B cell (primary cell): Measurements from ENCODE around the gene RANBP3L. TPM values are rescaled to one million over a fixed set of nuclear protein-coding genes. Genes with fewer than 3 reads are reported as not detected.

ENCODE experiments used
- ATAC-seq: fragments of 200-7000 bp; cut with Tn5 transposase; one replicate; pipeline ENCODE4 v1.10.0; 2021; ENCODE audit warnings: low read depth, mild to moderate bottlenecking, moderate number of reproducible peaks, moderate library complexity
- CTCF ChIA-PET: fragments of 350-600 bp; sonication (Branson Sonifier 250); formaldehyde crosslinking; loops from one replicate; lab custom pipeline; 2021; ENCODE audit warnings: antibody characterized with exemption, inconsistent platforms; lab: Charles Lee
- POLR2A ChIA-PET: fragments of 350-600 bp; sonication (Branson Sonifier 250); formaldehyde crosslinking; loops from one replicate; lab custom pipeline; 2021; ENCODE audit warnings: antibody characterized with exemption; lab: Charles Lee
- DNase-seq: peaks from one replicate; pipeline ENCODE4 v3.0.0; 2013
- H2AFZ ChIP-seq: 2 replicates; pipeline ENCODE4 v1.6.1; 2012; ENCODE audit warnings: mild to moderate bottlenecking, low read depth, low read length; ENCODE audit not compliant: insufficient read depth, poor library complexity, severe bottlenecking
- H3K27ac ChIP-seq, 2 donors: 1 replicate in 1 of 2; 2 replicates in 1 of 2; pipeline ENCODE4 v1.5.1; 2012 to 2013; ENCODE audit warnings: low read length in 2 of 2, mild to moderate bottlenecking in 2 of 2, moderate library complexity in 1 of 2
- H3K27me3 ChIP-seq, 4 experiments: fragments of 200-600 bp in 1 of 4; sonication (generic) in 1 of 4; replicated peaks in 1 of 4; 1 replicate in 2 of 4; 2 replicates in 2 of 4; pipeline versions ENCODE4 v1.6.1 to v1.7.0; 2013 to 2016; ENCODE audit warnings: low read length in 3 of 4, mild to moderate bottlenecking in 2 of 4, mixed read lengths in 1 of 4, moderate library complexity in 1 of 4; ENCODE audit not compliant: insufficient read depth in 4 of 4, control insufficient read depth in 3 of 4; ENCODE audit errors: control extremely low read depth in 1 of 4
- H3K36me3 ChIP-seq, 2 experiments: replicated peaks in 1 of 2; 1 replicate in 1 of 2; 2 replicates in 1 of 2; pipeline versions ENCODE4 v1.6.1 to v1.7.1; 2013; ENCODE audit warnings: low read length in 1 of 2; ENCODE audit not compliant: insufficient read depth in 2 of 2, control insufficient read depth in 1 of 2; ENCODE audit errors: control extremely low read depth in 1 of 2, extremely low read depth in 1 of 2
- H3K4me1 ChIP-seq, 2 donors: fragments of 200-600 bp in 1 of 2; sonication (generic) in 1 of 2; 1 replicate in 1 of 2; 2 replicates in 1 of 2; pipeline versions ENCODE4 v1.5.1 to v1.6.1; 2013 to 2017; ENCODE audit warnings: low read length in 2 of 2; ENCODE audit not compliant: control insufficient read depth in 2 of 2, insufficient read depth in 2 of 2
- H3K4me2 ChIP-seq: replicated peaks from 2 replicates; pipeline ENCODE3; 2012; ENCODE audit warnings: mild to moderate bottlenecking, low read depth, low read length; ENCODE audit not compliant: poor library complexity, severe bottlenecking
- H3K4me3 ChIP-seq, 5 experiments: fragments of 200-600 bp in 1 of 5; sonication (generic) in 1 of 5; 1 replicate in 3 of 5; 2 replicates in 2 of 5; pipeline versions ENCODE4 v1.5.1 to v1.7.0; 2011 to 2016; ENCODE audit warnings: low read length in 4 of 5, mild to moderate bottlenecking in 4 of 5, low read depth in 2 of 5, control low read depth in 1 of 5, moderate library complexity in 1 of 5; ENCODE audit not compliant: insufficient read depth in 1 of 5; ENCODE audit errors: control extremely low read depth in 1 of 5, extremely low read depth in 1 of 5
- H3K79me2 ChIP-seq: fragments of 200-600 bp; sonication (generic); one replicate; pipeline ENCODE4 v1.6.0; 2016; ENCODE audit warnings: low read length; ENCODE audit not compliant: control insufficient read depth, insufficient read depth
- H3K9ac ChIP-seq: fragments of 200-600 bp; sonication (generic); 2 replicates; pipeline ENCODE4 v1.6.1; 2017; ENCODE audit warnings: mild to moderate bottlenecking, low read length, moderate library complexity
- H3K9me3 ChIP-seq, 3 donors: one replicate each; pipeline versions ENCODE4 v1.6.1 to v1.7.1; 2013; ENCODE audit warnings: low read length in 2 of 3; ENCODE audit not compliant: control insufficient read depth in 2 of 3, insufficient read depth in 1 of 3; ENCODE audit errors: control extremely low read depth in 1 of 3
- H4K20me1 ChIP-seq: 2 replicates; pipeline ENCODE4 v1.6.0; 2012; ENCODE audit warnings: mild to moderate bottlenecking, low read length; ENCODE audit not compliant: insufficient read depth, control insufficient read depth, poor library complexity, severe bottlenecking
- H3K27ac Mint-ChIP-seq: one replicate; pipeline ENCODE4 v1.8.0; 2021; ENCODE audit warnings: mixed read lengths
- H3K27me3 Mint-ChIP-seq: one replicate; pipeline ENCODE4 v1.8.0; 2021; ENCODE audit warnings: mixed read lengths
- H3K4me1 Mint-ChIP-seq: one replicate; pipeline ENCODE4 v1.8.0; 2021; ENCODE audit warnings: mixed read lengths
- H3K4me3 Mint-ChIP-seq: one replicate; pipeline ENCODE4 v1.8.0; 2021; ENCODE audit warnings: mixed read lengths
- H3K9me3 Mint-ChIP-seq: one replicate; pipeline ENCODE4 v1.8.0; 2022; ENCODE audit warnings: mixed read lengths; ENCODE audit not compliant: insufficient read depth
- CTCF ChIP-seq: fragments of 200-600 bp; IDR thresholded peaks from one replicate; pipeline ENCODE4 v1.8.0; 2022; ENCODE audit warnings: antibody characterized with exemption, mild to moderate bottlenecking
- EZH2 ChIP-seq: IDR thresholded peaks from 2 replicates; pipeline ENCODE4 v1.6.1; 2012; ENCODE audit warnings: borderline replicate concordance, low read depth, mild to moderate bottlenecking, moderate library complexity, low read length; ENCODE audit not compliant: insufficient read depth, poor library complexity, severe bottlenecking
- WGBS: methylation state at CpG from one replicate; pipeline ENCODE4 v1.1.5; 2013; ENCODE audit warnings: missing lambda C conversion rate; ENCODE audit not compliant: insufficient coverage; 5-methylcytosine and 5-hydroxymethylcytosine counted together
- intact Hi-C: fragments of 100-400 bp; cut with micrococcal nuclease; formaldehyde crosslinking; loops from one replicate; pipeline ENCODE4 v1.10.0; 2022
- polyA plus RNA-seq: library from polyadenylated mRNA; depleted of rRNA; stranded (reverse); fragments of >200 nt; gene quantifications from 2 replicates; pipeline ENCODE4 v1.2.3, GENCODE V29; 2012
- total RNA-seq, 2 donors: library from RNA; stranded (reverse); fragments of 120-200 nt in 1 of 2; gene quantifications; 1 replicate in 1 of 2; 2 replicates in 1 of 2; pipeline versions ENCODE4 v1.2.3 to v1.2.4, GENCODE V29; 2013 to 2022

RANBP3L gene
- total and polyA plus RNA-seq, 2 donors (not counting 1 experiment from before 2014, with no cell fraction given): not detected

- H3K27ac Mint-ChIP-seq: no peak overlapping the region
- Histone ChIP-seq H3K9ac (no peak overlapping the region), H3K4me2 (no peak overlapping the region), H3K9me3 (no peaks in the 10 kb centered on the region), H3K36me3 (no peaks in the 10 kb centered on the region), H4K20me1 (no peaks in the 10 kb centered on the region), H3K79me2 (no peaks in the 10 kb centered on the region), H3K4me1 (no peaks in the 10 kb centered on the region), H3K4me3 (no peak overlapping the region), H3K27me3 (no peaks in the 10 kb centered on the region), H2AFZ (no peak overlapping the region), H3K27ac (no peak overlapping the region)
- H3K4me3 Mint-ChIP-seq: no peak overlapping the region
- POLR2A ChIA-PET: no interaction called here
- H3K27me3 Mint-ChIP-seq: no peaks in the 10 kb centered on the region
- CTCF ChIA-PET: no interaction called here
- 40% methylated on average over 2 of the region's 3 CpGs for WGBS
- H3K4me1 Mint-ChIP-seq: no peaks in the 10 kb centered on the region
- no peak for DNase-seq
- intact Hi-C loops: no loop called here
- H3K9me3 Mint-ChIP-seq: no peaks in the 10 kb centered on the region
- no peak for ATAC-seq
- no peak for TF ChIP-seq CTCF
- no peak for TF ChIP-seq EZH2
Observed at GRCh38 chr5:36310138-36310537, 8.4 kb upstream of the RANBP3L start.

DNA sequence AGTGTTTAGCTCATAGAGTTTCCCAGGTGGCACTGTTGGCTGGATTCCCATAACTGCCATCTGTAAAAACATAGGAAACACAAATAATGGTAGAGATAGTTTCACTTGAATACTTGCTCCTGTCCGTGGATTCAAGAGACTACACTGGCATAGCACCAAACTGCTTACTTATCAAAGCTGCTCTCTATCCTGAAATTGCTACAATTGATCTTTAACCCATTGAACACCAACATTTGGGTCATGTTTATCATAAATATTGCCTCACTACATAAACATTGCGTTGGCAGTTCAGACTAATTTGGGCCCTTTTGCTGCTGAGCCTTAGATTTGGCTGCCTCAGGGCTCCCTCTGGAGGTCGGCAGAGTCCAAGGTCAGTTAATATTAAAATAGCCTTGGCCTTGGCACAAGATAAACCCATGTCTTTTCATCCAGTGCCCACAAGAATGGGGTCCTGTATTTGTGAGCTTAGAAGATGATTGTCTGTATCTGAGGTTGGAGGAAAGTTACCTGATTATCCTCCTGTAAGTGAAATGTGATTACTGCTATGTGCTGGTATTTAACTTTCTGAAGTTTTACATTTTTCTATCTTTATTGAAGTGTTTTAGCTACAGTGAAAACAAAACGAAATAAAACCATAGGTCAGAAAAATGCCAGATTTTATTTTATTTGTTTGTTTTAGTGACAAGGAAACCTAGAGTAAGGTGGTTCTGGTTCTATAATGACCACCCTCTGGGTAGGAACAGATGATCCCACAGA, 4.0 kb upstream of the RANBP3L start:
- H3K36me3 ChIP-seq: no peaks in the 10 kb centered on the region
- no peaks in the 10 kb centered on the region for H3K79me2 ChIP-seq
- no peak overlapping the region for H3K9ac ChIP-seq
- no peaks in the 10 kb centered on the region for H3K9me3 ChIP-seq
- CTCF ChIA-PET: interaction anchor here (0.8 to 1.7 kb wide), 3 partner anchors 9 to 227 kb away, joined by 4 to 6 read pairs (median 4); no protein-coding TSS in a partner anchor
- no peak overlapping the region for H3K4me3 Mint-ChIP-seq
- H3K4me3 ChIP-seq: no peak overlapping the region
- no peaks in the 10 kb centered on the region for H3K9me3 Mint-ChIP-seq
- no peak overlapping the region for H3K27ac Mint-ChIP-seq
- no peaks in the 10 kb centered on the region for H3K27me3 Mint-ChIP-seq
- POLR2A ChIA-PET: no interaction called here
- TF ChIP-seq CTCF (peak; percentile 46), EZH2 (no peak)
- no peak overlapping the region for H3K27ac ChIP-seq
- H3K4me2 ChIP-seq: no peak overlapping the region
- no peaks in the 10 kb centered on the region for H3K27me3 ChIP-seq
- no peak overlapping the region for H2AFZ ChIP-seq
- 55% methylated on average over 2 of the region's 4 CpGs for WGBS
- H4K20me1 ChIP-seq: no peaks in the 10 kb centered on the region
- H3K4me1 Mint-ChIP-seq: peaks cover 8% of the 10 kb centered on the region
- intact Hi-C loops: loop anchor here (1.0 kb wide), 2 partner anchors 128 to 226 kb away; no protein-coding TSS in a partner anchor
- ATAC-seq (peak; percentile 41), DNase-seq (peak; percentile 25)
- H3K4me1 ChIP-seq: no peaks in the 10 kb centered on the region
